ENCODE data around the gene C1QTNF8. TPM values are rescaled to one million over a fixed set of nuclear protein-coding genes. Genes with fewer than 3 reads are reported as not detected.
"Not testable (repeated sequence)": the region's sequence is repeated elsewhere in the genome, so short reads cannot be mapped to it uniquely, and the experiment has no call there.

C1QTNF8 gene
- total and polyA plus RNA-seq, 5 donors from 2014 or later: not detected

- not testable (repeated sequence) for H3K4me3 ChIP-seq (ENCODE audit: low read depth, low read length); H3K27ac Mint-ChIP-seq; H3K4me1 ChIP-seq (ENCODE audit: control insufficient read depth, insufficient read depth, low read length, poor library complexity, severe bottlenecking); H3K36me3 ChIP-seq (ENCODE audit: control insufficient read depth, insufficient read depth, low read length); H3K36me3 Mint-ChIP-seq; H3K27me3 ChIP-seq (ENCODE audit: control insufficient read depth, insufficient read depth, low read length); ATAC-seq (ENCODE audit: low read depth in 2 of 2); H3K27ac ChIP-seq (ENCODE audit: insufficient read depth, low read length, poor library complexity, severe bottlenecking); DNase-seq; H3K4me3 Mint-ChIP-seq; H3K4me1 Mint-ChIP-seq
- Mint-ChIP-seq H3K27me3 (peaks cover 18% of the 10 kb centered on the region), H3K9me3 (peaks cover 2 to 16% (median 4%) of the 10 kb centered on the region in 7 donors)
- H3K9me3 ChIP-seq (ENCODE audit: control insufficient read depth in 2 of 2, low read length in 2 of 2): peaks cover 6 to 17% of the 10 kb centered on the region in 2 experiments
These were observed 9.6 kb downstream of the C1QTNF8 start for GRCh38 chr16:1086443-1086842.

- ATAC-seq (ENCODE audit: low read depth in 2 of 2) (no peak), DNase-seq (no peak)
- Histone ChIP-seq H3K9me3 (ENCODE audit: control insufficient read depth in 2 of 2, low read length in 2 of 2) (peaks cover 6 to 17% of the 10 kb centered on the region in 2 experiments), H3K27me3 (ENCODE audit: control insufficient read depth, insufficient read depth, low read length) (no peaks in the 10 kb centered on the region), H3K4me3 (ENCODE audit: low read depth, low read length) (no peak overlapping the region), H3K27ac (ENCODE audit: insufficient read depth, low read length, poor library complexity, severe bottlenecking) (no peak overlapping the region), H3K36me3 (ENCODE audit: control insufficient read depth, insufficient read depth, low read length) (no peaks in the 10 kb centered on the region), H3K4me1 (ENCODE audit: control insufficient read depth, insufficient read depth, low read length, poor library complexity, severe bottlenecking) (no peaks in the 10 kb centered on the region)
- peaks cover 18% of the 10 kb centered on the region for H3K27me3 Mint-ChIP-seq
- H3K9me3 Mint-ChIP-seq: peaks cover 2 to 16% (median 4%) of the 10 kb centered on the region in 7 donors
- no peak overlapping the region for H3K4me3 Mint-ChIP-seq
- H3K36me3 Mint-ChIP-seq: no peaks in the 10 kb centered on the region
- no peak overlapping the region for H3K27ac Mint-ChIP-seq
- H3K4me1 Mint-ChIP-seq: no peaks in the 10 kb centered on the region
These were observed 11.1 kb downstream of the C1QTNF8 start for GRCh38 chr16:1084971-1085370.

- H3K27ac Mint-ChIP-seq: no peak overlapping the region
- peaks cover 18% of the 10 kb centered on the region for H3K27me3 Mint-ChIP-seq
- H3K27ac ChIP-seq (ENCODE audit: insufficient read depth, low read length, poor library complexity, severe bottlenecking): no peak overlapping the region
- no peak for DNase-seq
- no peaks in the 10 kb centered on the region for H3K4me1 Mint-ChIP-seq
- H3K9me3 Mint-ChIP-seq: peaks cover 2 to 16% (median 4%) of the 10 kb centered on the region in 7 donors
- no peaks in the 10 kb centered on the region for H3K36me3 ChIP-seq (ENCODE audit: control insufficient read depth, insufficient read depth, low read length)
- no peaks in the 10 kb centered on the region for H3K36me3 Mint-ChIP-seq
- H3K4me1 ChIP-seq (ENCODE audit: control insufficient read depth, insufficient read depth, low read length, poor library complexity, severe bottlenecking): no peaks in the 10 kb centered on the region
- H3K9me3 ChIP-seq (ENCODE audit: control insufficient read depth in 2 of 2, low read length in 2 of 2): peaks cover 6 to 17% of the 10 kb centered on the region in 2 experiments
- ATAC-seq (ENCODE audit: low read depth in 2 of 2): no peak
- H3K4me3 Mint-ChIP-seq: no peak overlapping the region
- no peaks in the 10 kb centered on the region for H3K27me3 ChIP-seq (ENCODE audit: control insufficient read depth, insufficient read depth, low read length)
- H3K4me3 ChIP-seq (ENCODE audit: low read depth, low read length): no peak overlapping the region
These were observed 12.9 kb downstream of the C1QTNF8 start for GRCh38 chr16:1082952-1083675.

GRCh38 chr16:1082266-1082951 is 13.6 kb downstream of the C1QTNF8 start:
- Mint-ChIP-seq H3K27me3 (peaks cover 15% of the 10 kb centered on the region), H3K4me1 (no peaks in the 10 kb centered on the region), H3K9me3 (peaks cover 2 to 16% (median 4%) of the 10 kb centered on the region in 7 donors), H3K27ac (no peak overlapping the region), H3K36me3 (no peaks in the 10 kb centered on the region), H3K4me3 (no peak overlapping the region)
- no peak for ATAC-seq (ENCODE audit: low read depth in 2 of 2)
- H3K9me3 ChIP-seq (ENCODE audit: control insufficient read depth in 2 of 2, low read length in 2 of 2): peaks cover 6 to 17% of the 10 kb centered on the region in 2 experiments
- no peak overlapping the region for H3K4me3 ChIP-seq (ENCODE audit: low read depth, low read length)
- H3K4me1 ChIP-seq (ENCODE audit: control insufficient read depth, insufficient read depth, low read length, poor library complexity, severe bottlenecking): no peaks in the 10 kb centered on the region
- no peaks in the 10 kb centered on the region for H3K27me3 ChIP-seq (ENCODE audit: control insufficient read depth, insufficient read depth, low read length)
- DNase-seq: no peak
- H3K36me3 ChIP-seq (ENCODE audit: control insufficient read depth, insufficient read depth, low read length): no peaks in the 10 kb centered on the region
- no peak overlapping the region for H3K27ac ChIP-seq (ENCODE audit: insufficient read depth, low read length, poor library complexity, severe bottlenecking)

- no peaks in the 10 kb centered on the region for H3K4me1 Mint-ChIP-seq
- Histone ChIP-seq H3K27me3 (ENCODE audit: control insufficient read depth, insufficient read depth, low read length) (no peaks in the 10 kb centered on the region), H3K27ac (ENCODE audit: insufficient read depth, low read length, poor library complexity, severe bottlenecking) (no peak overlapping the region), H3K9me3 (ENCODE audit: control insufficient read depth in 2 of 2, low read length in 2 of 2) (peaks cover 6 to 17% of the 10 kb centered on the region in 2 experiments), H3K4me1 (ENCODE audit: control insufficient read depth, insufficient read depth, low read length, poor library complexity, severe bottlenecking) (no peaks in the 10 kb centered on the region), H3K4me3 (ENCODE audit: low read depth, low read length) (no peak overlapping the region), H3K36me3 (ENCODE audit: control insufficient read depth, insufficient read depth, low read length) (no peaks in the 10 kb centered on the region)
- no peak overlapping the region for H3K27ac Mint-ChIP-seq
- DNase-seq: no peak
- H3K27me3 Mint-ChIP-seq: peaks cover 16% of the 10 kb centered on the region
- H3K4me3 Mint-ChIP-seq: no peak overlapping the region
- H3K36me3 Mint-ChIP-seq: no peaks in the 10 kb centered on the region
- peaks cover 2 to 16% (median 4%) of the 10 kb centered on the region in 7 donors for H3K9me3 Mint-ChIP-seq
- no peak for ATAC-seq (ENCODE audit: low read depth in 2 of 2)
These were observed 14.2 kb downstream of the C1QTNF8 start for GRCh38 chr16:1081734-1082265.

- no peak for ATAC-seq (ENCODE audit: low read depth in 2 of 2)
- H3K9me3 ChIP-seq (ENCODE audit: control insufficient read depth in 2 of 2, low read length in 2 of 2): peaks cover 6 to 17% of the 10 kb centered on the region in 2 experiments
- Mint-ChIP-seq H3K9me3 (peaks cover 2 to 16% (median 4%) of the 10 kb centered on the region in 7 donors), H3K36me3 (no peaks in the 10 kb centered on the region), H3K27ac (no peak overlapping the region), H3K4me1 (no peaks in the 10 kb centered on the region), H3K4me3 (no peak overlapping the region), H3K27me3 (peaks cover 16% of the 10 kb centered on the region)
- H3K27me3 ChIP-seq (ENCODE audit: control insufficient read depth, insufficient read depth, low read length): no peaks in the 10 kb centered on the region
- no peak overlapping the region for H3K4me3 ChIP-seq (ENCODE audit: low read depth, low read length)
- H3K27ac ChIP-seq (ENCODE audit: insufficient read depth, low read length, poor library complexity, severe bottlenecking): no peak overlapping the region
- DNase-seq: no peak
- H3K36me3 ChIP-seq (ENCODE audit: control insufficient read depth, insufficient read depth, low read length): no peaks in the 10 kb centered on the region
- no peaks in the 10 kb centered on the region for H3K4me1 ChIP-seq (ENCODE audit: control insufficient read depth, insufficient read depth, low read length, poor library complexity, severe bottlenecking)
These were observed 15.0 kb downstream of the C1QTNF8 start for GRCh38 chr16:1080801-1081733.

- Histone ChIP-seq H3K9me3 (ENCODE audit: control insufficient read depth in 2 of 2, low read length in 2 of 2) (peaks cover under 1 to 13% of the 10 kb centered on the region in 2 experiments), H3K36me3 (ENCODE audit: control insufficient read depth, insufficient read depth, low read length) (no peaks in the 10 kb centered on the region), H3K27me3 (ENCODE audit: control insufficient read depth, insufficient read depth, low read length) (no peaks in the 10 kb centered on the region), H3K4me3 (ENCODE audit: low read depth, low read length) (no peak overlapping the region), H3K27ac (ENCODE audit: insufficient read depth, low read length, poor library complexity, severe bottlenecking) (no peak overlapping the region), H3K4me1 (ENCODE audit: control insufficient read depth, insufficient read depth, low read length, poor library complexity, severe bottlenecking) (no peaks in the 10 kb centered on the region)
- H3K4me3 Mint-ChIP-seq: no peak overlapping the region
- ATAC-seq (ENCODE audit: low read depth in 2 of 2): no peak
- no peak for DNase-seq
- H3K4me1 Mint-ChIP-seq: no peaks in the 10 kb centered on the region
- no peaks in the 10 kb centered on the region for H3K36me3 Mint-ChIP-seq
- peaks cover 11% of the 10 kb centered on the region for H3K27me3 Mint-ChIP-seq
- peaks cover 0 to 7% (median 1%) of the 10 kb centered on the region in 7 donors for H3K9me3 Mint-ChIP-seq
- H3K27ac Mint-ChIP-seq: no peak overlapping the region
These were observed 16.1 kb downstream of the C1QTNF8 start for GRCh38 chr16:1079786-1080525.
